ENCODE data around the gene SERPIND1.
"Not testable (repeated sequence)": the region's sequence is repeated elsewhere in the genome, so short reads cannot be mapped to it uniquely, and the experiment has no call there.

Gene SERPIND1

GRCh38 chr22:20773793-20774212 is at the start of gene SERPIND1:
Gene SERPIND1 (plus strand): TSS chr22:20774113. CDS start chr22:20779313, 5,200 bp downstream.
- no peak for DNase-seq (ENCODE audit: low read depth in 2 of 2)

- no peak for DNase-seq (ENCODE audit: low read depth in 2 of 2)
These were observed 49.0 kb upstream of the SERPIND1 start for GRCh38 chr22:20724676-20725454.

GRCh38 chr22:20725987-20726558 is 47.8 kb upstream of the SERPIND1 start:
- DNase-seq (ENCODE audit: low read depth in 2 of 2): no peak

- no peak for DNase-seq (ENCODE audit: low read depth in 2 of 2)
These were observed 46.5 kb upstream of the SERPIND1 start for GRCh38 chr22:20727118-20728015.

GRCh38 chr22:20728523-20729190 is 45.3 kb upstream of the SERPIND1 start:
- DNase-seq (ENCODE audit: low read depth in 2 of 2): no peak

GRCh38 chr22:20729194-20729593 is 44.7 kb upstream of the SERPIND1 start:
- no peak for DNase-seq (ENCODE audit: low read depth in 2 of 2)

GRCh38 chr22:20732431-20732830 is 41.5 kb upstream of the SERPIND1 start:
- not testable (repeated sequence) for DNase-seq (ENCODE audit: low read depth in 2 of 2)

- not testable (repeated sequence) for DNase-seq (ENCODE audit: low read depth in 2 of 2)
These were observed 38.4 kb upstream of the SERPIND1 start for GRCh38 chr22:20735356-20736162.

GRCh38 chr22:20736891-20737290 is 37.0 kb upstream of the SERPIND1 start:
- DNase-seq (ENCODE audit: low read depth in 2 of 2): not testable (repeated sequence)

GRCh38 chr22:20738394-20739089 is 35.4 kb upstream of the SERPIND1 start:
- no peak for DNase-seq (ENCODE audit: low read depth in 2 of 2)

- no peak for DNase-seq (ENCODE audit: low read depth in 2 of 2)
These were observed 33.5 kb upstream of the SERPIND1 start for GRCh38 chr22:20740222-20740951.

GRCh38 chr22:20741008-20741633 is 32.8 kb upstream of the SERPIND1 start:
- DNase-seq (ENCODE audit: low read depth in 2 of 2): no peak

GRCh38 chr22:20741634-20742581 is 32.0 kb upstream of the SERPIND1 start:
- no peak for DNase-seq (ENCODE audit: low read depth in 2 of 2)

- no peak for DNase-seq (ENCODE audit: low read depth in 2 of 2)
These were observed 31.1 kb upstream of the SERPIND1 start for GRCh38 chr22:20742764-20743163.

GRCh38 chr22:20744456-20744855 is 29.5 kb upstream of the SERPIND1 start:
- DNase-seq (ENCODE audit: low read depth in 2 of 2): no peak

GRCh38 chr22:20745119-20745518 is 28.8 kb upstream of the SERPIND1 start:
- no peak for DNase-seq (ENCODE audit: low read depth in 2 of 2)

GRCh38 chr22:20746431-20747189 is 27.3 kb upstream of the SERPIND1 start:
- DNase-seq (ENCODE audit: low read depth in 2 of 2): no peak

Measured in stimulated activated CD8-positive, alpha-beta memory T cell treated with anti-CD3 and anti-CD28 coated beads, Interleukin-7, amount 100 ng/mL, for 4 hours (primary cell).